Neuron (in vitro differentiated cells): ENCODE measurements around the gene PTGDS.

Experiments
- H2AFZ ChIP-seq: one replicate; pipeline ENCODE4 v1.6.1; 2013; ENCODE audit warnings: low read depth, mild to moderate bottlenecking, inconsistent platforms, low read length, moderate library complexity
- H3K27me3 ChIP-seq: one replicate; pipeline ENCODE4 v1.6.1; 2013; ENCODE audit warnings: low read length; ENCODE audit not compliant: insufficient read depth
- H3K36me3 ChIP-seq: one replicate; pipeline ENCODE4 v1.6.1; 2013; ENCODE audit warnings: low read length; ENCODE audit not compliant: insufficient read depth
- H3K4me1 ChIP-seq: one replicate; pipeline ENCODE4 v1.6.1; 2013; ENCODE audit warnings: low read length; ENCODE audit not compliant: insufficient read depth
- H3K4me3 ChIP-seq: 2 replicates; pipeline ENCODE4 v1.5.1; 2013; ENCODE audit warnings: mild to moderate bottlenecking, low read length, moderate library complexity
- H3K9me3 ChIP-seq: one replicate; pipeline ENCODE4 v1.6.1; 2013; ENCODE audit warnings: low read length

Gene PTGDS

DNA sequence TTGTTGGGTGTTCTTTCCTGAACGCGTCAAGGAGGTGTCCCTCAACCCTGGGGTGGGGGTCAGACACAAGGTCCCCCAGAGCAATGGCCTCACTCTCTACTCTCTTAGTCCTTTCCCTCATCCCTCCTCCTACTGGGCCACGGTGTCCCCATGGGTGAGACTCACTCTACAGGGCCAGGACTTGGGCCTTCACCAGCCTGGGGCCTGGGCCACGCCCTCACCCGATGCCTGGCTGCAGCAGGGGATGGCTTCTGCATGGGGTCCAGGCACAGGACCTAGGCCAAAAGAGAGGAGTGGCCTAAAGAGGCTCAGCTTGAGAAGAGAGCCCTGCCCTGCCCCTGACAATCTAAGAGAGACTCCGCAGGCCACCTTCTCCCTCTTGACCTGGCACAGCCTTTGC lies 19.4 kb upstream of the PTGDS start:
- Histone ChIP-seq H3K36me3 (no peaks in the 10 kb centered on the region), H3K27me3 (peaks cover under 1% of the 10 kb centered on the region), H2AFZ (no peak overlapping the region)

DNA sequence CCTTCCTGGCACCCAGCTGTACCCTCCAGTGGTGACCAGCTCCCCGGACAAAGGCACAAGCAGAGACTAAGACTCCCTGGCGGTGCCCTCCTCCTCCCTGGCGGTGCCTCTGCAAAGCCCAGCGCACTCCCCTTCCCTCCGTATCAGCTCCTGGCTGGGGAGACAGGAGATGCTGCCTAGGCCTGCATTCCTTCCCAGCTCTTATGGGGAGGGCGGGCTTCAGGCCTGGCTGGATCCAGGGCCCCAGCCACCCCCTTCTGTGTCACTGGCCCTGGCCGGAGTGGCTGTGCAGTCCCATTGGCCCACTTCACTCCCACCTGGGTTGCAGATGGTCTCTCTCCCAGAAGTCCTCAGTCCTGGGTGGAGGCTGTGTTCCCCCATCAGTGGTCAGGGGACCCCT lies 18.8 kb upstream of the PTGDS start:
- H3K9me3 ChIP-seq = no peaks in the 10 kb centered on the region
- H3K4me1 ChIP-seq = peaks cover 3% of the 10 kb centered on the region
- peaks cover 6% of the 10 kb centered on the region for H3K27me3 ChIP-seq
- no peak overlapping the region for H3K4me3 ChIP-seq
- H2AFZ ChIP-seq = no peak overlapping the region
- no peaks in the 10 kb centered on the region for H3K36me3 ChIP-seq

More for the DNA sequence above, 19.4 kb upstream of the PTGDS start:
- Histone ChIP-seq H3K9me3 (no peaks in the 10 kb centered on the region), H3K4me1 (no peaks in the 10 kb centered on the region), H3K4me3 (no peak overlapping the region)

DNA sequence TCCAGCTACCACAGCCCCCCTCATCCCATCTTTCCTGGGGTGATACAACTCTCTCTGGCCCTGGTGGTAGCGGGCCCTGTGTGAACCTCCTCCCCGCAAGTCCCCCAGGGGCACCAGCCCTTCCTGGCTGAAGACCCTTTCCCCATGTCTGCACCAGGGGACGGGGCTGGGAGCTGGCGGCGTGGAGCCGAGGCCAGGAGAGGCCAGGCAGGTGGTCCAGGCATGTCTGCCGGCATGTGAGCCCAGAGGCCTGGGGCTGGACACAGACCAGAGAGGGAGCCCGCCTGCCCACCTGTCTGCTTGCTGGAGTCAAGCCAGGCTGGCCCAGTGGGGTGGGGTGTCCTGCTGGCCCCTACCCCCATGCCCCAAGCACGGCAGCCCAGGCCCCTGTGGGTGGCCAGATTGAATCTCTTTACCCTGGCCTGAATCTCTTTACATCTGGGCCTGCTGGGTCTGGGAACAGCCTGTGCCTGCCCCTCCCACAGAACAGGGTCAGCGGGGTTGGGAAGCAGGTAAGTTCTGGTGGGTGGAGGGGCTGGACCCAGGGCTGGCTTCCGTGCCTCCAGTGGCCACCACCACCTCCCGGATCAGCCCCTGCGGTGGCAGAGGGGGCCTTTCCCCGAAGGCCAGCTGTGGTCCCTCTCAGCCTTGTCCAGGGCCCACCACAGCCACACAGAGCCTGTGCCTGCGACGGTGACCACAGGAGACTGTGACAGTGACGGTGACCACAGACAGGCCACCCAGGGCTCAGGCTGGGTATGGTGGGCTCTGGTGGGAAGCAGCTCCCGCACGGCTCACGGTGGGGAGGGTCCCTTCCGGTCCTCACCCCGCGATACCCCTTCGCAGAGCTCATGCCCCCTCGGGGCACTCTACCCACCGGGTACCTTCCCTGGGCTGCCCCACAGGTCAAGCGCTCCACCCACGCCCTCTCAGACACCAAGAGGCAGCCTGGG lies 18.1 kb upstream of the PTGDS start:
- Histone ChIP-seq H3K4me1 (peaks cover 9% of the 10 kb centered on the region), H3K27me3 (peaks cover 6% of the 10 kb centered on the region), H3K9me3 (no peaks in the 10 kb centered on the region), H3K36me3 (no peaks in the 10 kb centered on the region), H3K4me3 (no peak overlapping the region), H2AFZ (no peak overlapping the region)

DNA sequence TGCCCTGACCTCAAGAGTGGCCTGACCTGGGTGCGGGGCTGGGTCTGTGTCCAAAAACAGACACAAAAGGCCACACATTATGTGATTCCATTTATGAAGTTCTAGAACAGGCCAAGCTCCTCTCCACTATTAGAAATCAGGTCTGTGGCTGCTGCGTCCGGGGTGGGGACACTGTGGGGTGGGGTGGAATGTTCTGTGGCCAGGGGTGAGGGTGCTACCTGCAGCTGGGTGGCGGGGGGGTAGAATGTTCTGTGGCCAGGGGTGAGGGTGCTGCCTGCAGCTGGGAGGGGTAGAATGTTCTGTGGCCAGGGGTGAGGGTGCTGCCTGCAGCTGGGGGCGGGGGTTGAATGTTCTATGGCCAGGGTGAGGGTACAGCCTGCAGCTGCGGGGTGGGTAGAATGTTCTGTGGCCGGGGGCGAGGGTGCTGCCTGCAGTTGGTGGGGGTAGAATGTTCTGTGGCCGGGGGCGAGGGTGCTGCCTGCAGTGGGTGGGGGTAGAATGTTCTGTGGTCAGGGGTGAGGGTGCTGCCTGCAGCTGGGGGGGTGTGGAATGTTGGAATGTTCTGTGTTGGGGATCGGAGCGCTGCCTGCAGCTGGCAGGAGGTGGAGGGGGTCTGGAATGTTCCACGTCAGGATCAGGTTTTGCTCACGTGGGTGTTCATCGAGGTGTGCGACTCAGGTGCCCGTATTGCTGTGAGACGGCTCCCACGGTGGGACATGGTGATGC lies 16.9 kb upstream of the PTGDS start:
- Histone ChIP-seq H3K9me3 (no peaks in the 10 kb centered on the region), H3K36me3 (no peaks in the 10 kb centered on the region), H3K4me1 (peaks cover 14% of the 10 kb centered on the region), H3K4me3 (no peak overlapping the region), H3K27me3 (peaks cover 6% of the 10 kb centered on the region), H2AFZ (no peak overlapping the region)

GRCh38 chr9:136960938-136961275 lies 16.4 kb upstream of the PTGDS start:
- Histone ChIP-seq H3K27me3 (peaks cover 6% of the 10 kb centered on the region), H3K4me3 (no peak overlapping the region), H2AFZ (no peak overlapping the region), H3K9me3 (no peaks in the 10 kb centered on the region), H3K4me1 (peaks cover 15% of the 10 kb centered on the region), H3K36me3 (no peaks in the 10 kb centered on the region)

DNA sequence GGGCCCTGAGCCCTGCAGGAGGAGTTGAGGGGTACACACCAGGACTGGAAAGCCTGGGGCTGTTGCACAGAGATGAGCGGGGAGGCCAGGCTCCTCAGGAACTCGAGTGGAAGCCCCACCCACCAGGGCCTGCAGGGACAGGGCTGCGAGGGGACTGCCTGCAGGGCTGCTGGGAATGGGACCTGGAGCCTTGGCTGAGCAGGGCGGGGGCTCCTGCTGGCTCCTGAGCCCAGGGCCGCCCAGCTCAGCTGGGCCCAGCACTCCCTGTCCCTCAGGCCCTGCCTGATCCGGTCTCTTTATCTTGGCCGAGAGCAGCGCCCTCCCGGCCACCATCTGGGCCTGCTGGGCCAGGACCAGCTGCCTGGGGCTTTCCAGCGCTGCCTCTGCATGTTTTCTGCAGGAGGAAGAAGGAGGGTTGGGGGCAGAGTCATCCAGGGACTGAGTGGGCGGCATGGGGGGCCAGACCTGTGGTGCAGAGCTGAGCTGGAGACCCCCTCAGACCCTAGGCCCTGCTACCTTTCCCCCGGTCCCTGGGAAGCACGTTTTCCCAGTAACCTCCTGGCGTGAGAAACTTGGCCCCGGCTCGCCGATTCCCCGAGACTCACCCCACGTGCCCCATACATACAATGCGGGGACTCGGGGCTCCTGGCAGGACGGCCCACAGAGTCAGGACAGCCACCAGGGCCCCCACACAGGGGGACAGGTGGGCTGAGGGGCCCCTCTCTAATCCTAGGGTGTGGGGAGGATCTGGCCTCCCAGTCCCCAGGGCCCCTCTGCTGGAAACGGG lies 15.8 kb upstream of the PTGDS start:
- no peak overlapping the region for H2AFZ ChIP-seq
- H3K4me3 ChIP-seq = no peak overlapping the region
- H3K9me3 ChIP-seq = no peaks in the 10 kb centered on the region
- H3K36me3 ChIP-seq = no peaks in the 10 kb centered on the region
- H3K27me3 ChIP-seq = peaks cover 6% of the 10 kb centered on the region
- H3K4me1 ChIP-seq = peaks cover 17% of the 10 kb centered on the region

DNA sequence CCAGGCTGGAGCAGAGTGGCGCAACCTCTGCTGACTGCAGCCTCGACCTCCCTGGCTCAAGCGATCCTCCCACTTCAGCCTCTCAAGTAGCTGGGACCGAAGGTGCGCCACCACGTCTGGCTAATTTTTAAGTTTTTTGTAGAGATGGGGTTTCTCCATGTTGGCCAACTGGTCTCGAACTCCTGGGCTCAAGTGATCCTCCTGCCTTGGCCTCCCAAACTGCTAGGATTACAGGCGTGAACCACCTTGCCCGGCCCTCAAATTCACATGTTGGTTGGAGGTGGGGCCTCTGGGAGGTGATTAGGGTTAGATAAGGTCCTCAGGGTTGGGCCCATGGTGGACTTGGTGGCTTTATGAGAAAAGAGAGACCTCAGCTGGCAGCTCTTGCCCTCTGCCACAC lies 15.1 kb upstream of the PTGDS start:
- Histone ChIP-seq H3K4me3 (no peak overlapping the region), H3K36me3 (no peaks in the 10 kb centered on the region), H3K27me3 (peaks cover 6% of the 10 kb centered on the region)

GRCh38 chr9:136962701-136963248 lies 14.5 kb upstream of the PTGDS start:
- Histone ChIP-seq H3K9me3 (no peaks in the 10 kb centered on the region), H3K4me1 (peaks cover 17% of the 10 kb centered on the region), H3K36me3 (no peaks in the 10 kb centered on the region), H2AFZ (no peak overlapping the region), H3K27me3 (peaks cover 6% of the 10 kb centered on the region), H3K4me3 (no peak overlapping the region)

More for the DNA sequence above, 15.1 kb upstream of the PTGDS start:
- peaks cover 17% of the 10 kb centered on the region for H3K4me1 ChIP-seq
- H3K9me3 ChIP-seq = no peaks in the 10 kb centered on the region
- H2AFZ ChIP-seq = no peak overlapping the region

DNA sequence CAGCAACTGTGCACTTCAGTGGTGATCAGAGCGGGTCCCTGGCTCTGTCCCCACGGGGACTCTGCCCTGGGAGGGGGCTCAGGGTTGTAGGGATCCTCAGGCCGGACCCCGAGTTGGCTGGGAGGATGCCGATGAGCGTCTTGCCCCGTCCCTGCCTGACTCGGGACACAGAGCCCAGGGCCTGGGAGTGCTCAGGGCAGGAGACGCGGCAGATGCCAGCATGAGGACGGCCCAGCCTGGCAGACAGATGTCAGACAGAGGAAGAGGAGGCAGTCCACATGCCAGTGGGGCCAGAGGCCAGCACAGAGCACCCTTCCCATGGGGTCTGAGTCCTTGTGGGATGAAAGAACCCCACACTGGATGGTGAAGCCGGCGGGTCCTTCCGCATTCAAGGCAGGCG lies 14.0 kb upstream of the PTGDS start:
- no peak overlapping the region for H2AFZ ChIP-seq
- H3K4me3 ChIP-seq = no peak overlapping the region
- H3K27me3 ChIP-seq = peaks cover 6% of the 10 kb centered on the region
- H3K9me3 ChIP-seq = no peaks in the 10 kb centered on the region
- no peaks in the 10 kb centered on the region for H3K36me3 ChIP-seq
- peaks cover 17% of the 10 kb centered on the region for H3K4me1 ChIP-seq

GRCh38 chr9:136963751-136964150 lies 13.6 kb upstream of the PTGDS start:
- Histone ChIP-seq H3K4me3 (no peak overlapping the region), H3K4me1 (peaks cover 17% of the 10 kb centered on the region), H3K27me3 (peaks cover 6% of the 10 kb centered on the region), H3K9me3 (no peaks in the 10 kb centered on the region), H3K36me3 (no peaks in the 10 kb centered on the region), H2AFZ (no peak overlapping the region)

GRCh38 chr9:136964171-136964689 lies 13.1 kb upstream of the PTGDS start:
- no peaks in the 10 kb centered on the region for H3K36me3 ChIP-seq
- no peak overlapping the region for H2AFZ ChIP-seq
- no peak overlapping the region for H3K4me3 ChIP-seq
- peaks cover 6% of the 10 kb centered on the region for H3K27me3 ChIP-seq
- H3K4me1 ChIP-seq = peaks cover 17% of the 10 kb centered on the region
- H3K9me3 ChIP-seq = no peaks in the 10 kb centered on the region

DNA sequence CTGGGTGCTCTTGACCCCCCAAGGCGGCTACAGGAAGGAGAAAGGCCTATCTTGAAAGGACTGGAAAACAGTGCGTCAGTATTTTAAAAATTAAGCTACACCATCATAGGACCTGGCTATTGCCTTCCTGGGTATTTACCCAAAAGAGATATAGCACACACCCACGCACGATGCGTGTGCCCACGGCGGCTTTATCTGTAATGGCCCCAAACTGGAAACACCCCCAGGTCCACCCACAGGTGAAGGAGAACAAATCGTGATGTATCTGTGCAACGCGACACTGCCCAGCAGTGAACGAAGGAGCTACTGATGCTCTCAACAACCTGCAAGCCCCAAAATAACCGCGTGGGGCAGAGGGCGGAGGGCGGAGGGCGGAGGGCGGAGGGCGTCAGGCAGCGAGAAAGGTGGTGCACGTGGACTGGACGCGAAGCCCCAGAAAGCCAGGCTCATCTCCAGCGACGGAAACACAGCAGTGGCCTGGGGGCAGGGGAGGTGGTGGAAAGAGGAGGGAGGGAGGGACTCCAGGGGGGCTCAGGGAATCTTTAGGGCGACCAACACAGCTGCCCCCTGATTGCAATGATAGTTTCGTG lies 12.4 kb upstream of the PTGDS start:
- H3K9me3 ChIP-seq = no peaks in the 10 kb centered on the region
- no peaks in the 10 kb centered on the region for H3K36me3 ChIP-seq
- H2AFZ ChIP-seq = no peak overlapping the region
- peaks cover 7% of the 10 kb centered on the region for H3K27me3 ChIP-seq
- peaks cover 17% of the 10 kb centered on the region for H3K4me1 ChIP-seq
- no peak overlapping the region for H3K4me3 ChIP-seq
